K562 (cell line): ENCODE data around the gene RHAG. TPM values are rescaled to one million over a fixed set of nuclear protein-coding genes. Genes with fewer than 3 reads are reported as not detected.

Source experiments
- ATF4 ChIP-seq: fragments of 450-650 bp; formaldehyde crosslinking; IDR thresholded peaks from 2 replicates; pipeline ENCODE4 v1.4.0; 2022; ENCODE audit warnings: mild to moderate bottlenecking, moderate library complexity
- BMI1 ChIP-seq: fragments of 150-350 bp; IDR thresholded peaks from 2 replicates; pipeline ENCODE4 v1.6.1; 2014; ENCODE audit warnings: low read length
- CTCFL ChIP-seq: IDR thresholded peaks from 2 replicates; pipeline ENCODE4 v1.6.1; 2011; ENCODE audit warnings: borderline replicate concordance, low read depth, mild to moderate bottlenecking, moderate library complexity, low read length; ENCODE audit not compliant: insufficient read depth, poor library complexity, severe bottlenecking
- NKRF ChIP-seq: fragments of 450-650 bp; IDR thresholded peaks from 2 replicates; pipeline ENCODE4 v1.6.1; 2016; ENCODE audit warnings: borderline replicate concordance
- PBX2 ChIP-seq, 2 experiments: IDR thresholded peaks in 1 of 2; conservative IDR thresholded peaks in 1 of 2; 2 replicates each; pipeline ENCODE4 v1.6.1; 2016; ENCODE audit warnings: low read depth in 2 of 2, mild to moderate bottlenecking in 1 of 2, missing compliant biosample characterization in 1 of 2, missing genetic modification characterization in 1 of 2, moderate library complexity in 1 of 2
- SMAD4 ChIP-seq: fragments of 250-450 bp; sonication (Bioruptor Pico); conservative IDR thresholded peaks from 2 replicates; pipeline ENCODE4 v1.8.0; 2021; ENCODE audit warnings: inconsistent platforms, mild to moderate bottlenecking, moderate library complexity
- TAL1 ChIP-seq: fragments of 450-650 bp; IDR thresholded peaks from 2 replicates; pipeline ENCODE4 v1.6.1; 2016; ENCODE audit warnings: mild to moderate bottlenecking
- TCF3 ChIP-seq: sonication (generic); formaldehyde crosslinking; IDR thresholded peaks from 2 replicates; pipeline ENCODE4 v1.4.0; 2020; ENCODE audit warnings: mild to moderate bottlenecking, missing genetic modification reagents
- THRA ChIP-seq: fragments of 450-650 bp; IDR thresholded peaks from 2 replicates; pipeline ENCODE4 v1.6.1; 2017; ENCODE audit warnings: mild to moderate bottlenecking, moderate library complexity
- ZBTB8A ChIP-seq: fragments of 450-650 bp; IDR thresholded peaks from 2 replicates; pipeline ENCODE4 v1.6.1; 2018; ENCODE audit warnings: mild to moderate bottlenecking, moderate library complexity; ENCODE audit not compliant: partially characterized antibody
- ZHX1 ChIP-seq: fragments of 150-350 bp; conservative IDR thresholded peaks from 2 replicates; pipeline ENCODE4 v1.6.1; 2014; ENCODE audit warnings: low read length
- ZNF197 ChIP-seq: fragments of 200-800 bp; sonication (Bioruptor generic); IDR thresholded peaks from 2 replicates; pipeline ENCODE4 v1.6.1; 2016; ENCODE audit warnings: low read depth, missing genetic modification characterization, missing compliant biosample characterization
- ZNF224 ChIP-seq: sonication (generic); formaldehyde crosslinking; IDR thresholded peaks from 2 replicates; pipeline ENCODE4 v1.8.0; 2022; ENCODE audit warnings: mild to moderate bottlenecking, missing genetic modification reagents
- polyA plus RNA-seq, 8 experiments: library from polyadenylated mRNA; depleted of rRNA in 4 of 8; stranded (reverse) in 5 of 8; unstranded in 3 of 8; fragments of >200 nt; fragmentation: Nextera tagmentation in 2 of 8; fragmentation: Illumina TruSeq in 1 of 8; extraction: Ambion mirVana in 2 of 8; extraction: Trizol in 1 of 8; gene quantifications; 2 replicates each; pipeline versions ENCODE4 v1.2.1 to v1.2.3, GENCODE V29; 2011 to 2014; ENCODE audit warnings: inconsistent platforms in 1 of 8, missing spikeins in 1 of 8
- total RNA-seq, 7 experiments: library from RNA; depleted of rRNA in 6 of 7; stranded (reverse); fragments of >200 nt in 6 of 7; fragmentation: Illumina TruSeq in 2 of 7; extraction: Trizol in 2 of 7; gene quantifications; 2 replicates each; pipeline versions ENCODE4 v1.2.1 to v1.2.3, GENCODE V29; 2011 to 2021; ENCODE audit warnings: low replicate concordance in 1 of 7

The RHAG gene
- total and polyA plus RNA-seq, 9 of the 15 experiments (the other 6 are each of a cell fraction or from before 2014, with no cell fraction given) = 290 to 1,202 (median 505) TPM

GRCh38 chr6:49563006-49563886 is 73.4 kb downstream of the RHAG start (continued):
- TF ChIP-seq PBX2 (CRISPR knock-in tag; IDR thresholded peaks at IDR 0.05; ENCODE audit: low read depth) (no peak), PBX2 (tag; conservative IDR thresholded peaks at IDR 0.05; ENCODE audit: low read depth) (peak; percentile 41; the same call in 1 of the 2 replicates), NKRF (no peak), BMI1 (no peak), SMAD4 (CRISPR knock-in tag) (0 out of 2 replicates have a peak, but pooled peaks have one; percentile 26), CTCFL (no peak), ZHX1 (no peak), ZBTB8A (no peak), TCF3 (CRISPR knock-in tag) (peak; percentile 65), ZNF197 (no peak), TAL1 (peak; percentile 70), THRA (no peak), ZNF224 (CRISPR knock-in tag) (no peak), ATF4 (no peak)
